Esophagus muscularis mucosa (tissue), 3 donors: Measurements from ENCODE around the gene GALNT13.

Source experiments
- POLR2A ChIP-seq: fragments of 450-650 bp; IDR thresholded peaks from one replicate; pipeline ENCODE4 v1.6.1; 2017; ENCODE audit warnings: antibody characterized with exemption, moderate library complexity, mild to moderate bottlenecking, low read depth
- POLR2AphosphoS5 ChIP-seq, 2 donors: sonication (generic); formaldehyde crosslinking; IDR thresholded peaks; one replicate each; pipeline ENCODE4 v1.6.1; 2017; ENCODE audit warnings: antibody characterized with exemption in 2 of 2
- TF ChIP-seq, protein P1 (sequence below), 3 experiments: fragments of 200-600 bp in 2 of 3; fragments of 450-650 bp in 1 of 3; sonication (generic) in 2 of 3; IDR thresholded peaks; one replicate each; pipeline ENCODE4 v1.5.1; 2017 to 2019; ENCODE audit warnings: antibody characterized with exemption in 3 of 3, mild to moderate bottlenecking in 2 of 3, moderate library complexity in 1 of 3

GRCh38 chr2:154228566-154229280 is 357.0 kb downstream of the GALNT13 start:
- TF ChIP-seq, protein P1, sequence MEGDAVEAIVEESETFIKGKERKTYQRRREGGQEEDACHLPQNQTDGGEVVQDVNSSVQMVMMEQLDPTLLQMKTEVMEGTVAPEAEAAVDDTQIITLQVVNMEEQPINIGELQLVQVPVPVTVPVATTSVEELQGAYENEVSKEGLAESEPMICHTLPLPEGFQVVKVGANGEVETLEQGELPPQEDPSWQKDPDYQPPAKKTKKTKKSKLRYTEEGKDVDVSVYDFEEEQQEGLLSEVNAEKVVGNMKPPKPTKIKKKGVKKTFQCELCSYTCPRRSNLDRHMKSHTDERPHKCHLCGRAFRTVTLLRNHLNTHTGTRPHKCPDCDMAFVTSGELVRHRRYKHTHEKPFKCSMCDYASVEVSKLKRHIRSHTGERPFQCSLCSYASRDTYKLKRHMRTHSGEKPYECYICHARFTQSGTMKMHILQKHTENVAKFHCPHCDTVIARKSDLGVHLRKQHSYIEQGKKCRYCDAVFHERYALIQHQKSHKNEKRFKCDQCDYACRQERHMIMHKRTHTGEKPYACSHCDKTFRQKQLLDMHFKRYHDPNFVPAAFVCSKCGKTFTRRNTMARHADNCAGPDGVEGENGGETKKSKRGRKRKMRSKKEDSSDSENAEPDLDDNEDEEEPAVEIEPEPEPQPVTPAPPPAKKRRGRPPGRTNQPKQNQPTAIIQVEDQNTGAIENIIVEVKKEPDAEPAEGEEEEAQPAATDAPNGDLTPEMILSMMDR (IDR thresholded peaks at IDR 0.05), result no peak
- no peak for TF ChIP-seq POLR2A
- TF ChIP-seq POLR2AphosphoS5 (IDR thresholded peaks at IDR 0.05), result no peak
